DOHH2 (cell line): ENCODE data around the gene HECA.

Source experiments
- H3F3A ChIP-seq: fragments of 200-600 bp; sonication (generic), shearing (Covaris generic); 2 replicates; pipeline ENCODE4 v1.6.0; 2016; ENCODE audit warnings: antibody characterized with exemption, mild to moderate bottlenecking; ENCODE audit not compliant: control insufficient read depth, insufficient read depth
- H3K27ac ChIP-seq: fragments of 200-600 bp; sonication (generic); 2 replicates; pipeline ENCODE4 v1.5.1; 2014; ENCODE audit warnings: low read depth, mild to moderate bottlenecking, low read length, moderate library complexity
- H3K27me3 ChIP-seq: fragments of 200-600 bp; sonication (generic); 2 replicates; pipeline ENCODE4 v1.6.1; 2014; ENCODE audit warnings: mild to moderate bottlenecking, low read length, mixed read lengths; ENCODE audit not compliant: control insufficient read depth
- H3K36me3 ChIP-seq: fragments of 200-600 bp; sonication (generic); 2 replicates; pipeline ENCODE4 v1.6.1; 2014; ENCODE audit warnings: mild to moderate bottlenecking, low read length, moderate library complexity, mixed read lengths; ENCODE audit not compliant: control insufficient read depth
- H3K4me1 ChIP-seq: fragments of 200-600 bp; sonication (generic); 2 replicates; pipeline ENCODE4 v1.6.1; 2014; ENCODE audit warnings: mild to moderate bottlenecking, low read length, mixed read lengths; ENCODE audit not compliant: control insufficient read depth
- H3K4me2 ChIP-seq: fragments of 200-600 bp; sonication (generic); 2 replicates; pipeline ENCODE4 v1.6.0; 2014; ENCODE audit warnings: mild to moderate bottlenecking, low read length, moderate library complexity
- H3K4me3 ChIP-seq: fragments of 200-600 bp; sonication (generic); 2 replicates; pipeline ENCODE4 v1.5.1; 2014; ENCODE audit warnings: mild to moderate bottlenecking, low read length, mixed read lengths
- H3K79me2 ChIP-seq: fragments of 200-600 bp; sonication (generic); 2 replicates; pipeline ENCODE4 v1.6.1; 2014; ENCODE audit warnings: mild to moderate bottlenecking, low read length, mixed read lengths; ENCODE audit not compliant: control insufficient read depth
- H3K9me2 ChIP-seq: fragments of 200-600 bp; sonication (generic); replicated peaks from 2 replicates; pipeline ENCODE4 v1.6.1; 2014; ENCODE audit warnings: mild to moderate bottlenecking, low read length, mixed read lengths; ENCODE audit not compliant: control insufficient read depth
- H3K9me3 ChIP-seq: fragments of 200-600 bp; sonication (generic); 2 replicates; pipeline ENCODE4 v1.6.1; 2014; ENCODE audit warnings: antibody characterized with exemption, low read length, mixed read lengths; ENCODE audit not compliant: control insufficient read depth, insufficient read depth
- H4K20me1 ChIP-seq: fragments of 200-600 bp; sonication (generic); 2 replicates; pipeline ENCODE4 v1.6.0; 2014; ENCODE audit warnings: low read depth, mild to moderate bottlenecking, antibody characterized with exemption, low read length, moderate library complexity; ENCODE audit not compliant: control insufficient read depth, insufficient read depth
- CTCF ChIP-seq: fragments of 200-600 bp; sonication (generic); IDR thresholded peaks from one replicate; pipeline ENCODE4 v1.5.1; 2014; ENCODE audit warnings: antibody characterized with exemption, mild to moderate bottlenecking, low read depth, low read length; ENCODE audit not compliant: poor library complexity, severe bottlenecking
- EZH2phosphoT487 ChIP-seq: fragments of 200-600 bp; sonication (generic); IDR thresholded peaks from 2 replicates; pipeline ENCODE4 v1.6.1; 2017; ENCODE audit warnings: borderline replicate concordance, mild to moderate bottlenecking, antibody characterized with exemption, low read length, moderate library complexity, mixed read lengths

Gene HECA

GRCh38 chr6:139107051-139107450, 27.8 kb upstream of the HECA start:
- no peaks in the 10 kb centered on the region for H4K20me1 ChIP-seq
- no peaks in the 10 kb centered on the region for H3K9me2 ChIP-seq
- no peak for TF ChIP-seq EZH2phosphoT487
- no peaks in the 10 kb centered on the region for H3K79me2 ChIP-seq
- H3K4me2 ChIP-seq = no peak overlapping the region
- H3K4me3 ChIP-seq = no peak overlapping the region
- H3K27me3 ChIP-seq = no peaks in the 10 kb centered on the region
- H3K36me3 ChIP-seq = no peaks in the 10 kb centered on the region
- H3F3A ChIP-seq = no peaks in the 10 kb centered on the region
- H3K4me1 ChIP-seq = no peaks in the 10 kb centered on the region
- no peak overlapping the region for H3K27ac ChIP-seq
- no peaks in the 10 kb centered on the region for H3K9me3 ChIP-seq

DNA sequence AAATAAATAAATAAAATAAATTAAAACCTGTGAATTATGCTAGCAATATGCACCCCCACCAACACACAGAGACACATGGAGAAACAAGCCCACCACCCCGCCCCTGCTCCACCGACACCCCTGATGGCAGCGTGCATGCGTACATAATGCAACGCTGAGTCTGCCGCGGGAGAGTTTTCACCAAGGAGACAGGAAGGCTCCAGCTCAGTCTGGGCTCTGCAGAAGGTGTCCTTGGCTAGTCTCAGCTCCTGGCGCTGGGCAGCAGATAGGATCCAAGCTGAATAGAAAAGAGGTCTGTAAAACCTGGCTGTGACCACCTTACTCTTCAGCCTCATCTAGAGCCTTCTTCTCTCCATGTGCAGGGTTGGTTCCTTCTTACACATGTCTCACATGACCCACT, 26.5 kb upstream of the HECA start:
- no peak for TF ChIP-seq CTCF
- TF ChIP-seq EZH2phosphoT487 = no peak
- Histone ChIP-seq H3K27ac (no peak overlapping the region), H4K20me1 (no peaks in the 10 kb centered on the region)

DNA sequence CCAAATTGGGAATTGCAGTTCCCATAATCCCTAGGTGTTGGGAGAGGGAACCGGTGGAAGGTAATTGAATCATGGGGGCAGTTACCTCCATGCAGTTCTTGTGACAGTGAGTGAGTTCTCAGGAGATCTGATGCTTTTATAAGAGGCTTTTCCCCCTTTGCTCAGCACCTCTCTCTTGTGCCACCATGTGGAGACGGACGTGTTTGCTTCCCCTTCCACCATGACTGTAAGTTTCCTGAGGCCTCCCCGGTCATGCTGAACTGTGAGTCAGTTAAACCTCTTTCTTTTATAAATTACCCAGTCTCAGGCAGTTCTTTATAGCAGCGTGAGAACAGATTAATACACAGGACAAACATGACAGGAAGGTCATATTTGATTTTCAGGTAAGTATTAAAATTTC, 25.3 kb upstream of the HECA start:
- Histone ChIP-seq H3K36me3 (no peaks in the 10 kb centered on the region), H3K27ac (no peak overlapping the region), H3K79me2 (no peaks in the 10 kb centered on the region), H3K4me3 (no peak overlapping the region), H3K9me3 (no peaks in the 10 kb centered on the region), H3K4me1 (peaks cover under 1% of the 10 kb centered on the region), H3K9me2 (no peaks in the 10 kb centered on the region), H3F3A (no peaks in the 10 kb centered on the region), H4K20me1 (no peaks in the 10 kb centered on the region), H3K4me2 (no peak overlapping the region), H3K27me3 (no peaks in the 10 kb centered on the region)
- TF ChIP-seq CTCF (peak; percentile 53), EZH2phosphoT487 (no peak)

More for the DNA sequence above, 26.5 kb upstream of the HECA start:
- no peaks in the 10 kb centered on the region for H3K4me1 ChIP-seq
- no peak overlapping the region for H3K4me2 ChIP-seq
- no peaks in the 10 kb centered on the region for H3F3A ChIP-seq
- no peak overlapping the region for H3K4me3 ChIP-seq
- H3K9me3 ChIP-seq = no peaks in the 10 kb centered on the region
- no peaks in the 10 kb centered on the region for H3K79me2 ChIP-seq
- H3K9me2 ChIP-seq = no peaks in the 10 kb centered on the region
- no peaks in the 10 kb centered on the region for H3K27me3 ChIP-seq
- H3K36me3 ChIP-seq = no peaks in the 10 kb centered on the region

DNA sequence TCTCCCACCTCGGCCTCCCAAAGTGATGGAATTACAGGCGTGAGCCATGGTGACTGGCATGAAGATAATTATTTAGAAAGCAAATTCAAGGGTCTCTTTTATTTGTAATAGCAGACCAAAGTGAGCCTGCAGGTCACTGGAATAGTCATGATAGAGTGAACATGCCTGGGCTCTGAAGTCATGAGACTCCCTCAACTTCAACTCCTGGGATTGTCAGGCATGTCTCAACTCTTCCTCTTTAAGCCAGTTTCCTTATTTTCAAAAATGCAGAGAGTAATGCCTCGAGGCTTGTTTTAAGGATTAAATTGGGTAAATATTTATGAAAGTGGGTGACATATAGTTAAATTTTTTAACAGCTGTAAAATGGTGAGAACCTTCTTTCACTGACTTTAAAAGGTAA, 22.7 kb upstream of the HECA start:
- Histone ChIP-seq H3K27me3 (no peaks in the 10 kb centered on the region), H3K36me3 (no peaks in the 10 kb centered on the region), H3K4me3 (no peak overlapping the region), H3K27ac (no peak overlapping the region), H3K79me2 (no peaks in the 10 kb centered on the region), H3F3A (no peaks in the 10 kb centered on the region), H3K4me2 (no peak overlapping the region), H3K4me1 (peaks cover 20% of the 10 kb centered on the region), H3K9me3 (no peaks in the 10 kb centered on the region), H3K9me2 (no peaks in the 10 kb centered on the region), H4K20me1 (no peaks in the 10 kb centered on the region)
- no peak for TF ChIP-seq EZH2phosphoT487
- no peak for TF ChIP-seq CTCF
